HG02852 (cell line): ENCODE measurements around the gene MICAL3.
"Not testable (repeated sequence)": the region's sequence is repeated elsewhere in the genome, so short reads cannot be mapped to it uniquely, and the experiment has no call there.

ENCODE experiments used
- ATAC-seq: cut with Tn5 transposase; IDR thresholded peaks from one replicate; pipeline ENCODE4 v1.9.1; 2021; ENCODE audit warnings: mild to moderate bottlenecking, moderate library complexity; ENCODE audit not compliant: unreplicated experiment

Gene MICAL3

DNA sequence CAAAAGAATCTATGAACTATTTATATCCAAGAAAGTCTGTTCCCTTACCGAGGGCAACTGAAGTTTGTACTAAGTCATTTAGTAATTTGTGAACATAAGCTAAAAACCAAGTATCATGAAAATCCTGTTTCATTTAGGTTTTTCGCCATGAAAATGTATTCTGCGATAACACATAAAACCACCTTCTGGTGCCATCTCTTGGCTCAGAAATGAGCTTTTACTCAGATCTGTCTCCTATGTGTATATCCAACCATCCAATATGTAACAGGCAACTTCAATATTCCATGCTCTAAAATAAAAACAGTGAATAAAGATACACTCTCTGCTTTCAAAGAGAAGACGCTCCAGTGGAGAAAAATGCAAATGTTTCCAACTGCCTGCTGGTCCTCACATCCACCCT lies 132.0 kb downstream of the MICAL3 start:
- ATAC-seq: no peak

DNA sequence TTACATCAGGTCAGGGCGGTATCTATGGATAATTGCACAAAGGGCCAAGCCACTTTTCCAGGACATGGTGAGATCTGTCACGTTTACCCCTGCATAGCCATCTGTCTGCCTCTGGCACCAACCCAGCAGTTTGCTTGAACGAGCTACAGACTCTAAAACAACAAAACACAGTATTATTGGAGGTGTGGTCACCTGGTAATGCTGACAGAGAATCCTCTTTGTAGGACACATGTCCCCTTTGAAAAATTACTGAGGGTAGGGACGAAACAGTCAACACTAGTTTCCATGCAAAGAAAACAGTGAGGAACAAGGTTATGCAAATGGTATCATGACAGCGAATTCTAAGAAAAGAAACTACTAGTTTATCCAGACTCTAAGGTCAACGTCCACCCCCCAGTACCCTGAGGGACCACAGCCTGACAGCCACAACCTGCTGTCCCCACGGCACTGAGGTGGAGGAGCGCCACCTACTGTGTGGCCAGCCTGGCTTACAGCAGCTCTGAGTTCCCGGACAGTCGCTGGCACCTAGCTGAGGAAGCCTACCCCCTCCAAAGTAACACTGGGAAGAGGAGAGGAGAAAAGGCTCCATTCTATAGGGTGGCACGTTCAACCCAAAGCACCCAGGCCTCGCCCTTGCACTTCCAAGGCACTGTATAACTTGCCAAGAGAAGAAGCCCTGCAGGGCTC lies 132.7 kb downstream of the MICAL3 start:
- no peak for ATAC-seq

DNA sequence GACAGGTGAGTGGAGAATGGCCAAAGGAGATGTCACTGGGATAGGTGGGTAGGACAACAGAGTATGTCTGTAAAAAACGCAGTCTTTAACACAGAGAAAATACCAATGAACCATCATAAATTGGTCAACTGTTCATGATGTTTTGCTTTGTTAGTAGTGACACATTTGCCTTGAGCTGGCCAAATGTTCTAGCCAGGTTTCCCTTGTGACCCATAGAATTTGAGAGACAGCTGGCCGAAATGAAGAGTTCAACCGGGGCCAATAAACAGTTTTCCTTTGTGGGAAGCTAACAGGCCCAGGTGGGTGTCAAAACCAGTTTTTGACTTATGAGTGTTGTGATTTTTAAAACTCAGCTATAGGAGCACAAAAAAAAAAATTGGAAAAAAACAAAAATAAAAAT lies 133.5 kb downstream of the MICAL3 start:
- no peak for ATAC-seq

DNA sequence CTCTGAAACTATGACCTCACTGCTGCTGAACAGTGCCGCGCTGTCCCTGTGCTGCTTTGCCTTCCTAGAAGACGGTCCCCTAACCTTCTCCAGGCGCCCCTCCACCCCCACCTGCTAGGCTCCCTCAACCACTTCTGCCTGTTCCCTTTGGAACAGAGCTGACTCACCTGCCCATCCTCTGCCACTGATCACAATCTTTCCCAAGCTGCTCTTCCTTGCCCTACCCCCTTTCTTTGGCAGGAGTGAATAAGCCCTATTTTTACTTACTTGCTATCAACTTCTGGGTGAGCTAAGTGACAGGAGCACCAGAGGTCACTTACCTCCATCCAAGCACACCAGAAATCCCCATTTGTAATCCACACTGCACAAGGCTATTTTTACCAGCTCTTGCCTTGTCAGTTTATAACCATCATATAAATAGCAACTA lies 134.1 kb downstream of the MICAL3 start:
- no peak for ATAC-seq

DNA sequence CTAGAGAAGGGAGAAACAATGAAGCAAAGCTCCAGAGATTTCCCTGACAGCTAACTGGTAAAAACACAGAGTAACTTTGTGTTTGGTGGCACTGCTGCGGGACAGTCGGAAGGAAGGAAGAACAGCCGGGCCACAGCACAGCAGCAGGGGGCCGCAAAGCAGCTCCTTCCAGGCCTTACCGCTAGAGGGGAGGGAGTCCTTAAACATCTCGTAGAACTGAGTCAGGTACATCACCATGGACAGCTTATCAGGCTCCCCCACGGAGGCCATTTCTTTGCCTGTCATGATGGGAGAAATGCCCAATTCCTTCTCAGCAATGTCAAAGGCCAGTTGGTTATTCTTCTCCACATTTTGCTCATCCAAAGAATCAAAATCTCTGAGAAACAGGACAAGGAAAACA lies 135.5 kb downstream of the MICAL3 start:
- ATAC-seq: no peak

DNA sequence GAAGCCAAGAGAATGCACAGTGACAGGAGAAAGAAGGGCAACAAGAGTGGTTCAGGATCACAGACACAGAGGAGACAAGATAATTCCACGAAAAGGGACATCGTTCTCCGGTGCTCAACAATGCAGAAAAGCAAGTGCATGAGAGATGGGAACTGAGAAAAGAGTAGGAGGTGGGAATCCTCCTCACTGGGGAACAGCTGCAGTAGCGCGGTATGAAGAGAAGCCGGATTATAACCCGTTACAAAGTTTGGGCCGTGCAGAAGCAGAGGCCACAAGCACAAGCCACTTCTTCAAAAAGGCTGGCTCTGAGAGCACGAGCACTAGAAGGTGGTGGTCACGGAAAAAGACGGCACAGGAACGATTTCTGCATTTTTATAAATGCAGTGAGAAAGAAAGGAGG lies 135.9 kb downstream of the MICAL3 start:
- no peak for ATAC-seq

DNA sequence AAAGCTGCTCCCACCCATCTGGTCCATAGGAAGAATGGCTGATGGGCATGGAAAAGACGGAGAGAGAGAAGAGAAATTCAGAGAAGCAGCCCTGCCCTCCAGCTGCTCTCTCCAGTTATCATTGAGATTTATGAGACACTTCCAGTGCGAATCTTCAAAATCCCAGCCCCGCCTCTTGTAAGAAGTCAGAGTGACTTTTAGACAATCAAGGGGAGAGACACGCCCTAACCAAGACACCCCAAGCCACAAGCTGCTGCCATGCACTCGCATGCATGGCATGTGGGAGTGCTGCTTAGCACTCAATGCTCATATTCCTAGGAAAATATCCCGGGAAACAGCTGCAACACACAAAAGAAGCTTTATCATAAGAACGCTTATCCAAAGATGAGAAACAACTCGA lies 139.5 kb downstream of the MICAL3 start:
- ATAC-seq: no peak

DNA sequence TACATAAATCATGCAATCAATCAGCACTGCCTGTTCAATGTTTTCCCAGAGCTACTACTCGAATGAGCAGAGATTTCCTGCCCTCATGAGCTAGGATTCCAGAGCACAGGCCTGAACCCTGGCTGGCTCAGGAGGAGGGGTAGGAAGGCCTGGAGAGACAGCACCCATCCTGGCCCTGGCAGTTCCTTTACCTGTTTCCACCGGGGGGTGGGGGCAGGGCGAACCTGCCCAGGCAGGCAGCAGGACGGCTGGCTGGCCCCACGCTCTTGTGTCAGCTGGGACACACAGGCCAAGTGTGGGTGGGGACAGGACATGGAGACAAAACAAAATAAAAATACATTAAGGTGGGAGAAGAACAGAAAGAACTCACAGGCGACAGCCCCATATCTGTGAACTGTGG lies 140.3 kb downstream of the MICAL3 start:
- no peak for ATAC-seq

DNA sequence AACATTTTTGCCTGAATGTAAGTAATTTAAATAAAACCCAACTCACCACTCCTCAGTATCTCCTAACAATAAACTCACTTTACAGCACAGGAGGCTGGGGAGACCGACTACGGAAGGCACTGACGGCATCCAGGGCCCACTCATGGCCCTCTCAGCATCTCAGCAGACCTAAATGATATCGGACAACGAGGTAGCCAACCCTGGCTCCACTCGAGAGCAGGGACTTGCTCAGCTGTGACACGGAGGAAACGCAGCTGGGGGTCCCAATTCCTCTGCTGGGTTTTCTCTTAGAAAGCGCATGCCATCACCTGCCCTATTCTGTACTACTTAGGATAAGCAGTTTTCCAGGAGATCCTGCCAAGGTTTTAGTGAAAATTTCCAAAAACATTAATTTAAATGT lies 141.0 kb downstream of the MICAL3 start:
- no peak for ATAC-seq

DNA sequence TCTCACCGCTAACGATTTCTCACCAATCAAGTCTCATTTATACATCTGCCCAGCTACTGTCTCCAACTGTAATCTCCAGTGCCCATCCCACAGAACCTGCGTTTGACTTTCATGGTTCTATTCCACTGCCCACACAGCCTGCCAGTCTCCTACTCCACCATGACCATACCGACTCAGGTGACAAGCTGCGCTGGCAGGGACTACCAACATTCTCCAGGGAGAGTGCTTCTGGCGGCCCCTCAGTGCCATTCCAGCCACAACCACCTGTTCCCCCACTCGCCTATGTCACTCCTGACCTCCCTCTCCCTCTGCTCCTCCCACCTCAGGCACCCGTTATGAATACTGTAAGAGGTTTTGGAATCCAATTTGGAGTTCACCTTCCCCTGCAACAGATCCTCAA lies 141.6 kb downstream of the MICAL3 start:
- no peak for ATAC-seq

DNA sequence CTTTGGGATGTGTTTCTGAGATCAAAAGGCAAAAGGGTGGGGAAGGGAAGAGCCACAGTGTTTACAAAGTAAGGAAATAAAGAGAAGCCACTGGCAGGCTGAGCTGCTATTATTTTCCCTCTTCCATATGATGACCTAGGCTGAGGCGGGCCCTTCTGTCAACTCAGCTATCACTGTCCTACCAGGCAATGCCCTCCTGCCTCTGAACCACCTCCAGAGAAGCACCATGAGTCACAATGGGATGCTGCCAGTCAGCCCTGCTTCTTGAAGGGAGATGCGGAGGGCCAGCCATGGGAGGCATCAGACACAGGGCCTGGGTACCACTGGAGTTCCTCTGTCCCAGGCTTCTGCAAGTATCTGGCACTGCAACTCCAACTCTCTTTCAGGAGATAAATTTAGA lies 142.2 kb downstream of the MICAL3 start:
- no peak for ATAC-seq

DNA sequence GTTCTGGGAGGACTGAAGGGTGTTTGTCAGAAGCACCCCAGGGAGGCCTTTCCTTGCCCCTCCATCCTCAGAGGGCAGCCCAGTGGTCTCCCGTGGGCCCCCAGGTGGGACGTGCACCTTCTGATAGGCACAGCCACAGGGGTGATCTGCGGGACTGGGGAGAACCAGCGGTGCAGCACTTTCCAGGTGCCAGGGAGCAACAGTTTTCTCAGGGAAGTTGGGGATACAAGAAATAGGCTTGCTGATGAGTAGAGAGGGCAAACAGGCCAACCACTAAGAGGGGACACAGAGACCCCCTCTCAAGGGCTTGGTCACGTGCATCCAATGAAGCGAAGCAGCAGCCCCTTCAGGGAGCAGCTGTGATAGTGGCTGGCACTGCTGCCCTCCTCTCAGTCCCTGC lies 143.0 kb downstream of the MICAL3 start:
- no peak for ATAC-seq

DNA sequence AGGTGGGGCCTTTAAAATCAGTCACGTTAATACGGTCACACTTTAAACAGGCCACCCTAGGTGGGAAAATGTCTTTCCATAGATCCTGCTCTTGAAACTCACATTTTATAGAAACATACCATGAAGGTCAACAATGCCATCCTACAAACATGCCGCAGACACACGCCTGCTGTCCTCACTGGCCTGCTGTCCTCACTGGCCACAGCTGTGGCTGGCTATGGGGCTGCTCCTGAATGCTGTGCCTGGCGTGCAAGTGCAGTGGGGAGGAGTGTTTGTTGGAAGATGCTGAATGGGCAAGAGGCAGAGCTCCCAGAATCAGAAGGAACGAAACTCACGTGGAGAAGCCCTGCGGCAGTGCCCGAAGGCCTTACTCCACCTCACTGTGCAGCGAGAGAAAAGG lies 143.9 kb downstream of the MICAL3 start:
- no peak for ATAC-seq

DNA sequence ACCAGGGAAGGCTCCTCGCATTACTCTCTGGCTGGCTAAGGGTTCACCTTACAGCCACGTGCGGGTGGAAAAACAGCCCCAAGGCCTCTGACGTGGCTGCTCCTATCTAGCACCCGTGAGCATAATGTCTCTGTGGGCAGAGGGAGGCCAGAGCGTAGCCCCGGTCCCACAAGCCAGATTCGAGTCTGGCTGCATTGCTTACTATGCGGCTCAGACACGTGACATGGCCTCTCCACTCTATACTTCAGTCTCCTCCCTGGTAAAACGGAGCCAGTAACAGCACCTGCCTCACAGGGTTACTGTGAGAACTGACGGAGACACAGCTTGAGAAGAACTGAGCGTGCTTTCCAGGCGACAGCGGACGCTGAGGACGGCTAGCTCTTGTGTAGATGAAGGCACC lies 144.3 kb downstream of the MICAL3 start:
- no peak for ATAC-seq

DNA sequence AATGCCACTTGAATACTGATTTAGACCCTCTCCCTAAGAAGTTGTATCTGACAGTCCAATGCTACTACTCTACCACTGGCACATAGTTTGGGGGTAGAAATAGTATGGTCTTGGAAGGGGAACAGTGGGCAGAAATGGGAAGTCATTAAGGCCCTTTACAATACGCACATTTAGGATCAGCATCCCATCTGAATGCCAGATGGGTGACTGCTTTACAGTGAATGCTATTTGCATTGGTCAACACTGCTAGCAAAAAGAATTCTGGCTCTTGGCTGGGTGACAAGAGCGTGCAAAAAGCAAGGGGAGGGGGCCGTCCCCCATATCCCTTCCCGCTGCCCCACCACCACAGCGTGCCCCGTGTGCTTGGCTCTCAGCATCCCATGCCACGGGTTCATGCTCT lies 145.4 kb downstream of the MICAL3 start:
- ATAC-seq: no peak

DNA sequence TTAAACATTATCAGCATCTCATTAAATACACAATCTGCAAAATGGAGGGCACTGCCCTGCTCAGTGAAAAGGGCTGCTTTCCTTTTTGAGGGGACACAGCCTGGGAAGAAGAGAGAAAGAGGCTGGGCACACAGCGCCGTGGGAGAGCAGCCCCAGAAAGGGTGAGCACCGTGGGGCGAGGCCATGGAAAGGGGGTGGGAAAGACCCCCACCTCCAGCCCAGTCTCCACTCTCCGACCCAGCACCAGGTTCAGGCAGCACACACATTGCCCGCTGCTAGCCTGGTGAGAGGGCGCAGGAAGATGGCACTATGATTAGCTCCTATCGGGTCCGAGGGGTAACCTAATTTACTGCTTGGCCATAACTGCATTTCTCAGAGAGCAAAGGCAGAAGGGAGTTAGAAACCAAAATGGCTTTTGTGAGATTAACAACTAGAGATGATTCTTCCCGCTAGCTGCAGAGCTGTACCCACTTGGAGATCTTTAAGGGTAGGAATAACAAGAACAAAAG lies 146.1 kb downstream of the MICAL3 start:
- ATAC-seq: no peak

DNA sequence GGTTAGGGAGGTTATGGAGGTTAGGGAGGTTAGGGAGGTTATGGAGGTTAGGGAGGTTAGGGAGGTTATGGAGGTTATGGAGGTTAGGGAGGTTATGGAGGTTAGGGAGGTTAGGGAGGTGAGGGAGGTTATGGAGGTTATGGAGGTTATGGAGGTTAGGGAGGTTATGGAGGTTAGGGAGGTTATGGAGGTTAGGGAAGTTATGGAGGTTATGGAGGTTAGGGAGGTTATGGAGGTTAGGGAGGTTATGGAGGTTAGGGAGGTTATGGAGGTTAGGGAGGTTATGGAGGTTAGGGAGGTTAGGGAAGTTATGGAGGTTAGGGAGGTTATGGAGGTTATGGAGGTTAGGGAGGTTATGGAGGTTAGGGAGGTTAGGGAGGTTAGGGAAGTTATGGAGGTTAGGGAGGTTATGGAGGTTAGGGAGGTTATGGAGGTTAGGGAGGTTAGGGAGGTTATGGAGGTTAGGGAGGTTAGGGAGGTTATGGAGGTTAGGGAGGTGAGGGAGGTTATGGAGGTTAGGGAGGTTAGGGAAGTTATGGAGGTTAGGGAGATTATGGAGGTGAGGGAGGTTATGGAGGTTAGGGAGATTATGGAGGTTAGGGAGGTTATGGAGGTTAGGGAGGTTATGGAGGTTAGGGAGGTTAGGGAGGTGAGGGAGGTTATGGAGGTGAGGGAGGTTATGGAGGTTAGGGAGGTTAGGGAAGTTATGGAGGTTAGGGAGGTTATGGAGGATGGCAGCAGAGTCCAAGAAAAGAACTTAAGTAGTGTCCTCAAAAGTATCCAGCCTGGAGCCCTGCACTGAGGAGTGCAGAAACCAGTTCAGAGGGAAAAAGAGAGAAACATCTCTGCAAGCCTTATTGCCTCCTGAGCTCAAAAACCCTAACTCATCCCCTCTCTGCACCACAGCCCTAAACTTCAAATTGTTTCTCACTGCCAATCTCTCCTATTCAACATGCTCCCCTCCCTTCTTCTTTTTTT lies 147.2 kb downstream of the MICAL3 start:
- ATAC-seq: not testable (repeated sequence)

DNA sequence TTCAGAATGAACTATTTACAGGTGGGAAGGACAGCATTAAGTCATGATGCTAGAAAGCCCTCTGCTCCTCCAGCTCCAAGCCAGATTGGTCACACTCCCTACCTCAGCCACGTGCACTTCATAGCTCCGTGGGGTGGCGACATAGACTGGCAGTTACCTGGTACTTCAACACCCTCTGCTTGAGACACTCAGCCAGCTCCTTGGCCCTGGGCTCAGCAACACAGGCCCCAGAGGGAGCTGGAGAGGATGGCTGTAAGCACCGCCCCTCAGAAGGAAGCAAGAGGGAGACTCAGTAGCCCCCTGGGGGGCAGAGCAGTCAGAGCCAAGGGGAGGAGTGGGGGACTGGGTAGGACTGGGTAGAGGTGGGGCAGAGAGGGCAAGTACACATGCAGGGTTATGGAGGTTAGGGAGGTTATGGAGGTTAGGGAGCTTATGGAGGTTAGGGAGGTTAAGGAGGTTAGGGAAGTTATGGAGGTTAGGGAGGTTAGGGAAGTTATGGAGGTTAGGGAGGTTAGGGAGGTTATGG lies 148.0 kb downstream of the MICAL3 start:
- no peak for ATAC-seq

DNA sequence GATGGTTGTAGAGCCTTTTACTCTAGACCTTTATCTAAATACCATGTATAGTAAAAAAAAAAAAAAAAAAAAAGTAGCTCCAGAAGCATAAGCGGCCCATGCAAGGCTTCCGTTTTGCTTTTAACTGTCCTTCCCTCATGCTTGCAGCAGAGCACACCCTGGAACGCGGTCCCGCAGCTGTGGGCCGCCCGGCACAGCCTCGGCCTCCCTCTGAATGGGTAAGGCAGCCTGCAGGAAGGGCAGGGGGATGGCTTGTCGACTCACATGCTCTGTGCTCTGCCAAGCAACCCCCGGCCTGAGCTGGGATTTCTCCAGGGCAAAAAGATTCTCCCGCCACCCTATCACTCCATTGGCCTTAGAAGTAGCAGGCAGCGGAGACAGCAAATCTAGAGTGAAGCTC lies 148.7 kb downstream of the MICAL3 start:
- no peak for ATAC-seq

DNA sequence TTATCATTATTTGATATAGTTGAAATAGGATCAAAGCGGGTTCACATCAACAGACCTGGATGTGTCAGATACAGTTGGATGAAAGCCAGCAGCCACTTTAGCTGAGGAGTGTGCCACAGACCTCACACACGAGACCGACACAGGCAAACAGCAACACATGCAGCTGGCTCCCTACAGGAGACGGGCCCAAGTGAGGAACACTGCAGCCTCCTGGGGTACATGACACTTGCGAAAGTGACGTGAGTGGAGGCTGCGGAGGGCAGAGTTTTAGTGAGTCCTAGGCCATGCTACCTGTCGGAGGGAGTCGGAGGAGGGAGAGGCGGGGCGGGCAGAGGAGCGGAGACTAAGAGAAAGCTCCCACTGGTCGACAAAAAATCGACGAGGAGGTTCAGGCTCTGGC lies 149.2 kb downstream of the MICAL3 start:
- no peak for ATAC-seq

DNA sequence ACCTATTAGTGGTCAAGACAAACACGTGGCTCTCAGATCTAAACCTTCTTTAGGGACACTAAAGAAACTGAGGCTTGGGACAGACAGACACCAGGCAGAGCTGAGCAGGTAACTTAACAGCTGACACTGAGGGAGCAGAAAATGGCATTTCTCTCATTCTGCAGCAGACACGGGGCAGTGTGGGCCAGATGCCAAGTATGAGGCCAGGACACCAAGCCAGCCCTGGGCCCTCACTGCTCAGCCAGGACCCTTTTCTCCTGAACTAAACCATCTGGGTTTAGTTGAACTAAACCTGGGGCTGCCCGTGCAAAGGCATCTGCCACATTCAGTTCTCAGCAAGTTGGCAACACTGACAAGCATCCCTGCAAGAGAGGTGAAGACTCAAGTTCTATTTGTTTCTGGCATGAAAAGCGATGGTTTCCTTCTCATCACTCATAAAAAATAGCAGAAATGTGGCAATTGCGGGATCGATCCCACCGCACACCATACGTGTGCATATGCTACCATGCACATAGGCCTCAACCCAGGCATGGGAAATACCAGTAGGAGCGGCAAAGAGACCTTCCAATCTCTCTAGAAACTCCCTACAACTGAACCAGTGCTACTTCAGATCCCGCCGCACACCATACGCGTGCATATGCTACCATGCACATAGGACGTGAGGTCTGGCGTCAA lies 150.0 kb downstream of the MICAL3 start:
- ATAC-seq: no peak
